NCI-H2196 treated with DMSO at 0.1 percent for 48 hours (cell line): ENCODE results near the gene CTSD.

Source experiments
- DNase-seq: peaks from one replicate; lab custom pipeline; 2025; ENCODE audit not compliant: unreplicated experiment; lab: John Stamatoyannopoulos, UW

CTSD gene

GRCh38 chr11:1782831-1783724 is 19.4 kb upstream of the CTSD start:
- DNase-seq = no peak

GRCh38 chr11:1782031-1782590 is 18.4 kb upstream of the CTSD start:
- no peak for DNase-seq

GRCh38 chr11:1781593-1781975 is 17.9 kb upstream of the CTSD start:
- DNase-seq = no peak

GRCh38 chr11:1780700-1781592 is 17.2 kb upstream of the CTSD start:
- DNase-seq = no peak

GRCh38 chr11:1779806-1780699 is 16.3 kb upstream of the CTSD start:
- no peak for DNase-seq

- DNase-seq = no peak
Measured at GRCh38 chr11:1779034-1779805, 15.5 kb upstream of the CTSD start.

GRCh38 chr11:1778141-1778911 is 14.6 kb upstream of the CTSD start:
- DNase-seq = no peak

- no peak for DNase-seq
Measured at GRCh38 chr11:1777737-1778136, 14.0 kb upstream of the CTSD start.

GRCh38 chr11:1776944-1777715 is 13.4 kb upstream of the CTSD start:
- no peak for DNase-seq

- DNase-seq = no peak
Measured at GRCh38 chr11:1776331-1776851, 12.7 kb upstream of the CTSD start.

GRCh38 chr11:1774886-1775285 is 11.2 kb upstream of the CTSD start:
- no peak for DNase-seq

- DNase-seq = no peak
Measured at GRCh38 chr11:1773994-1774550, 10.3 kb upstream of the CTSD start.

- DNase-seq = no peak
Measured at GRCh38 chr11:1773131-1773993, 9.6 kb upstream of the CTSD start.

- DNase-seq = no peak
Measured at GRCh38 chr11:1772270-1773130, 8.8 kb upstream of the CTSD start.

- no peak for DNase-seq
Measured at GRCh38 chr11:1771700-1772099, 8.0 kb upstream of the CTSD start.

GRCh38 chr11:1771273-1771672 is 7.5 kb upstream of the CTSD start:
- no peak for DNase-seq
